Thyroid gland (tissue), 4 donors: ENCODE results near the gene IQCE. TPM values are rescaled to one million over a fixed set of nuclear protein-coding genes. Genes with fewer than 3 reads are reported as not detected.
A peak's percentile ranks its signal among the peaks of the same experiment; 100 is the strongest.
"Not testable (repeated sequence)": the region's sequence is repeated elsewhere in the genome, so short reads cannot be mapped to it uniquely, and the experiment has no call there.

Source experiments
- DNase-seq, 2 donors: peaks; one replicate each; pipeline ENCODE4 v3.0.0-alpha.2; 2019
- H3K27ac ChIP-seq, 3 donors: fragments of 200-600 bp; sonication (generic); 1 replicate in 2 of 3; 2 replicates in 1 of 3; pipeline ENCODE4 v1.5.1; 2016 to 2019; ENCODE audit warnings: mild to moderate bottlenecking in 1 of 3, moderate library complexity in 1 of 3
- H3K27me3 ChIP-seq: fragments of 200-600 bp; sonication (generic); one replicate; pipeline ENCODE4 v1.5.1; 2019
- H3K36me3 ChIP-seq, 2 donors: fragments of 200-600 bp; sonication (generic); one replicate each; pipeline ENCODE4 v1.5.1; 2016 to 2019
- H3K4me1 ChIP-seq, 2 donors: fragments of 200-600 bp; sonication (generic); one replicate each; pipeline ENCODE4 v1.5.1; 2017 to 2019
- H3K4me3 ChIP-seq, 3 donors: fragments of 200-600 bp; sonication (generic); replicated peaks in 1 of 3; 1 replicate in 2 of 3; 2 replicates in 1 of 3; pipeline ENCODE4 v1.5.1; 2016; ENCODE audit warnings: mild to moderate bottlenecking in 1 of 3
- H3K9me3 ChIP-seq: fragments of 200-600 bp; sonication (generic); one replicate; pipeline ENCODE4 v1.5.1; 2017
- CTCF ChIP-seq, 6 experiments: fragments of 200-600 bp in 3 of 6; fragments of 450-650 bp in 3 of 6; sonication (generic) in 3 of 6; IDR thresholded peaks; one replicate each; pipeline ENCODE4 v1.5.1; 2016 to 2019; ENCODE audit warnings: antibody characterized with exemption in 6 of 6, mild to moderate bottlenecking in 2 of 6, inconsistent platforms in 1 of 6, moderate library complexity in 1 of 6
- POLR2A ChIP-seq, 2 donors: fragments of 450-650 bp; IDR thresholded peaks; one replicate each; pipeline ENCODE4 v1.6.1; 2017; ENCODE audit warnings: antibody characterized with exemption in 2 of 2, mild to moderate bottlenecking in 2 of 2, moderate library complexity in 1 of 2
- WGBS, 2 donors: methylation state at CpG; one replicate each; pipeline ENCODE4 v1.1.5; 2017; 5-methylcytosine and 5-hydroxymethylcytosine counted together
- intact Hi-C: fragments of 100-400 bp; cut with DNase I; formaldehyde crosslinking; loops from one replicate; pipeline ENCODE4 v1.15.1; 2023
- total RNA-seq, 4 donors: library from RNA; depleted of rRNA; stranded (reverse); fragments of >200 nt; gene quantifications; one replicate each; pipeline ENCODE4 v1.2.3, GENCODE V29; 2016

Gene IQCE
- total RNA-seq, 4 donors from 2014 or later: 16.0 to 40.2 (median 37.2) TPM

DNA sequence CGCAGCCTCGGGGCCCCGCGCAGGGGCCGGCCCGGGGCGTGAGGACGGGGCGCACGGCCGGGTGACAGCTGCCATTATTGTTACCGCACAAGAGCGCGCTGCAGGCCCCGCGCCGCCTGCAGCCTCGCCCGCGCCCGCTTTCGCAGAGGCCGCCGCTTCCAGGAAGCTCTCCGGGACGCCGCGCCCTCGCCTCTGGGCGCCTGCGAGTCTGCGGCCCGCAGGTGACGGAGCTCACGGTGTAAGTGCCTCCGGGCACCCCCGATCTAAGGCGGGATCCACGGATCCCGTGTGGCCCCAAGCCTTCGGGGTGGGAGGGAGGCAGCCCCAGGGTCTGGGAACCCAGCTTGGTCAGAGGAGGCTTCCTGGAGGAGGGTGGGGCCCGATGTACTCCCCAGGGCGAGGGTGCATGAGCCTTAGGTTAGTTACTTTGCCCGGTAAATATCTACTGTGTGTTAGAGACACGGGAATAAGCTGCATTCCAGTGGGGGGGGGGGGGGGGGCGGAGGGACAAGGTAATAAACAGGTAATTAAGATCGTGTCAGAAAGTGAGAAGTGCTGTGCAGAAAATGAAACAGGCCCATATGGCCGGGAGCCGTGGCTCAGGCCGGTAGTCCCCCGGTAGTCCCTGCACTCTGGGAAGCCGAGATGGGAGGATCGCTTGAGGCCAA lies 638 bp downstream of the IQCE start:
- H3K27me3 ChIP-seq: no peaks in the 10 kb centered on the region
- DNase-seq: no peak
- H3K27ac ChIP-seq: peak overlapping the region in 1 of 3 donors; percentile 61
- 9 to 11% methylated on average over 30 of the region's 53 CpGs for WGBS, 2 donors
- intact Hi-C loops: loop anchor here (5.0 to 10.0 kb wide), 2 partner anchors 83 to 285 kb away; partner anchors contain the start of gene GNA12
- H3K36me3 ChIP-seq: no peaks in the 10 kb centered on the region
- H3K4me1 ChIP-seq: peaks cover 10 to 21% of the 10 kb centered on the region in 2 donors
- TF ChIP-seq POLR2A (IDR thresholded peaks at IDR 0.05) (no peak), CTCF (IDR thresholded peaks at IDR 0.05) (no peak)
- peak overlapping the region; percentile 47 to 100 (median 92) for H3K4me3 ChIP-seq
- no peaks in the 10 kb centered on the region for H3K9me3 ChIP-seq

- H3K9me3 ChIP-seq, H3K4me3 ChIP-seq, H3K27ac ChIP-seq, DNase-seq, H3K27me3 ChIP-seq, H3K36me3 ChIP-seq: not testable (repeated sequence)
- H3K4me1 ChIP-seq: peaks cover 3 to 17% of the 10 kb centered on the region in 2 donors
- 96% methylated on average over 3 of the region's 3 CpGs for WGBS, 2 donors
- intact Hi-C loops: loop anchor here (10.0 kb wide), 1 partner anchor 121 kb away; the partner anchor contains the start of gene AMZ1
Measured at GRCh38 chr7:2563955-2564354, 5.2 kb downstream of the IQCE start.

GRCh38 chr7:2564970-2565540 lies 6.3 kb downstream of the IQCE start:
- intact Hi-C loops: loop anchor here (10.0 kb wide), 1 partner anchor 120 kb away; the partner anchor contains the start of gene AMZ1
- Histone ChIP-seq H3K27ac (no peak overlapping the region), H3K36me3 (peaks cover 0 to 3% of the 10 kb centered on the region in 2 donors), H3K9me3 (no peaks in the 10 kb centered on the region), H3K4me3 (no peak overlapping the region), H3K27me3 (no peaks in the 10 kb centered on the region), H3K4me1 (peaks cover 0 to 14% of the 10 kb centered on the region in 2 donors)
- WGBS, 2 donors: 90 to 92% methylated on average over 12 of the region's 12 CpGs
- no peak for DNase-seq
- TF ChIP-seq POLR2A (IDR thresholded peaks at IDR 0.05) (no peak), CTCF (IDR thresholded peaks at IDR 0.05) (no peak)

- whole genome bisulfite sequencing, 2 donors: 85 to 88% methylated on average over 8 of the region's 8 CpGs
- Histone ChIP-seq H3K27me3 (no peaks in the 10 kb centered on the region), H3K27ac (no peak overlapping the region), H3K36me3 (peaks cover 0 to 3% of the 10 kb centered on the region in 2 donors), H3K4me1 (peaks cover 0 to 9% of the 10 kb centered on the region in 2 donors), H3K4me3 (no peak overlapping the region), H3K9me3 (no peaks in the 10 kb centered on the region)
- TF ChIP-seq CTCF (IDR thresholded peaks at IDR 0.05): no peak
- TF ChIP-seq POLR2A (IDR thresholded peaks at IDR 0.05): no peak
- no peak for DNase-seq
- intact Hi-C loops: loop anchor here (10.0 kb wide), 1 partner anchor 118 kb away; the partner anchor contains the start of gene AMZ1
Measured at GRCh38 chr7:2566348-2566889, 7.6 kb downstream of the IQCE start.

DNA sequence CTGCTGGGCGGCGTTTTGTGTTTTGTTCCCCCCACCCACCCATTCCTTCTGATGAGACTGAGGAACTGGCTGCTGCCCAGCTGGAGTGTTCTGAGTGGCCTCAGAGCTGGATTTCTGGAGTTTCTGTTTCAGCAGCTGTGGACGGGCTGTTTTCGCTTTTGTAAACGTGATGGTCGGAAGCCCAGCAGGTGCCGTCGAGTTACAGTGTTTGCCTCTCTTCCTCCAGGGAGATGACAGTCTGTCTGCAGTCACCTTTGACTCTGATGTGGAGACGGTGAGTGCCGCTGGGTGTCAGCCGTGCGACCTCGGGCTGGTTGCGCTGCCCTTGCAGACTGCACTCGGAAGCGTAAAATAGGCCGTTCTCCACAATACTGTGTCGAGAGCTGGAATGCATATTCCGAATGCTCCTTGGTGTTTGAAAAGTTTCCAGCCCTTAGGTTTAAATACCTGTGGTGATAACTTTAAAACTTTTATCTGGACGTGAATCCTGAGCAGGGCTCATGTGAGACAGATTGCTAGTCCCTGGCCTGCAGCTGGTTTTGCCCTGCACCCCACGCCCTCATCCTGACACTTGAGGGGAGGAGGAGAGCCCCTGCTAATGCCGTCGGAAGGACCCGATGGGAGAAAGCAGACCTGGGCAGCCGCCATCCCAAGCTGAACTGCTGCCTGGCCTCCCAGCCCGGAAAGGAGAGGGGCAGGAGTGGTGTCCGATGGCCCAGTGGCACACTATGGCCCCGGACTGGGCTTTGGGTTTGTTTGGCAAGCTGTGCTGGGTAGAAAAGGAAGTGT lies 8.3 kb downstream of the IQCE start:
- no peaks in the 10 kb centered on the region for H3K27me3 ChIP-seq
- TF ChIP-seq CTCF (IDR thresholded peaks at IDR 0.05) (no peak), POLR2A (IDR thresholded peaks at IDR 0.05) (no peak)
- peaks cover 0 to 9% of the 10 kb centered on the region in 2 donors for H3K4me1 ChIP-seq
- intact Hi-C loops: loop anchor here (10.0 kb wide), 1 partner anchor 118 kb away; the partner anchor contains the start of gene AMZ1
- WGBS, 2 donors: 76 to 83% methylated on average over 23 to 26 of the region's 28 CpGs
- no peak for DNase-seq
- H3K36me3 ChIP-seq: peaks cover 0 to 7% of the 10 kb centered on the region in 2 donors
- no peaks in the 10 kb centered on the region for H3K9me3 ChIP-seq
- H3K27ac ChIP-seq: no peak overlapping the region
- H3K4me3 ChIP-seq: no peak overlapping the region
